Upper lobe of left lung (tissue), 6 donors: ENCODE data around the gene SERPINA6. TPM values are rescaled to one million over a fixed set of nuclear protein-coding genes. Genes with fewer than 3 reads are reported as not detected.

Experiments used
- ATAC-seq, 2 donors: fragments of 200-7000 bp; cut with Tn5 transposase; one replicate each; pipeline ENCODE4 v1.9.1; 2022; ENCODE audit warnings: mild to moderate bottlenecking in 2 of 2, moderate library complexity in 2 of 2; ENCODE audit not compliant: low FRiP score in 2 of 2
- DNase-seq, 2 donors: peaks; one replicate each; pipeline ENCODE4 v3.0.0-alpha.2; 2019 to 2020
- H3K27ac ChIP-seq, 4 donors: fragments of 200-600 bp; sonication (generic); one replicate each; pipeline ENCODE4 v1.5.1; 2016 to 2019
- H3K27me3 ChIP-seq, 4 donors: fragments of 200-600 bp; sonication (generic); one replicate each; pipeline ENCODE4 v1.5.1; 2017 to 2019
- H3K36me3 ChIP-seq, 4 donors: fragments of 200-600 bp; sonication (generic); one replicate each; pipeline ENCODE4 v1.5.1; 2016 to 2019
- H3K4me1 ChIP-seq, 4 donors: fragments of 200-600 bp; sonication (generic); one replicate each; pipeline ENCODE4 v1.5.1; 2018 to 2019
- H3K4me3 ChIP-seq, 4 donors: fragments of 200-600 bp; sonication (generic); one replicate each; pipeline ENCODE4 v1.5.1; 2017 to 2019; ENCODE audit warnings: mild to moderate bottlenecking in 2 of 4, moderate library complexity in 1 of 4
- H3K9me3 ChIP-seq, 4 donors: fragments of 200-600 bp; sonication (generic); one replicate each; pipeline ENCODE4 v1.5.1; 2018 to 2019
- EP300 ChIP-seq, 4 donors: sonication (generic); formaldehyde crosslinking; IDR thresholded peaks; one replicate each; pipeline ENCODE4 v1.5.1; 2017; ENCODE audit warnings: antibody characterized with exemption in 4 of 4, control low read depth in 2 of 4
- POLR2A ChIP-seq, 4 donors: fragments of 450-650 bp; IDR thresholded peaks; one replicate each; pipeline ENCODE4 v1.5.1; 2016 to 2017; ENCODE audit warnings: antibody characterized with exemption in 4 of 4, mild to moderate bottlenecking in 2 of 4
- POLR2AphosphoS5 ChIP-seq, 2 donors: sonication (generic); formaldehyde crosslinking; IDR thresholded peaks; one replicate each; pipeline ENCODE4 v1.5.1; 2017; ENCODE audit warnings: antibody characterized with exemption in 2 of 2
- WGBS, 2 donors: methylation state at CpG; one replicate each; pipeline ENCODE4 v1.1.5; 2017 to 2018; 5-methylcytosine and 5-hydroxymethylcytosine counted together
- total RNA-seq, 6 donors: library from RNA; depleted of rRNA in 4 of 6; stranded (reverse); fragments of >200 nt in 4 of 6; gene quantifications; one replicate each; pipeline versions ENCODE4 v1.1.0 to v1.2.1, GENCODE V29; 2016 to 2021
- TF ChIP-seq, protein P1 (sequence below), 6 experiments: fragments of 450-650 bp in 4 of 6; fragments of 200-600 bp in 2 of 6; sonication (generic) in 2 of 6; IDR thresholded peaks; one replicate each; pipeline ENCODE4 v1.5.1; 2016 to 2019; ENCODE audit warnings: antibody characterized with exemption in 6 of 6
- donor health status: DM: no; HTN: no; CAD: no; lungs with moderate emphysema.
- donor health status: DM: no; HTN: yes; CAD: no; lungs with severe emphysema.

The SERPINA6 gene
- total RNA-seq, 6 donors from 2014 or later = 0.46 to 0.51 (median 0.49) TPM; not detected in 3

DNA sequence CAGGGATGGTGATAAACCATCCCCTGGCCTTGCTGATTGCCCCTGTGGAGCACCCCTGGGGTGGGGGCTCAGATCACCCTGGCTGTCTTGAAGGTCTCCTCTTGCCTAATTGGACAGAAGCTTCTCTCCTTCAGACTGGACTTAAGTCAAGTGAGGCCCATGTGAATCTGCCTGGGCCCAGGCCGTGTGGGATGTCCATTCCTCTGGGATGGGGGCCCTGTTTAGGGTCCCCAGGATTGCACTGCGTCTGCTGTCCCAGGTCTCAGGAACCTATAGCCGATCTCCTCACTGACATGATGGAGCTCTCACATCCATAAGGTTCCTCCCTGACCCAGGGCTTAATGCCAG, 45.1 kb upstream of the SERPINA6 start:
- ATAC-seq (no peak), DNase-seq (peak in 1 of 2 donors; percentile 14)
- H3K4me3 ChIP-seq = no peak overlapping the region
- 59 to 73% methylated on average over 2 to 3 of the region's 3 CpGs for WGBS, 2 donors
- H3K4me1 ChIP-seq = no peaks in the 10 kb centered on the region
- TF ChIP-seq EP300 (IDR thresholded peaks at IDR 0.05) = no peak
- TF ChIP-seq, protein P1, sequence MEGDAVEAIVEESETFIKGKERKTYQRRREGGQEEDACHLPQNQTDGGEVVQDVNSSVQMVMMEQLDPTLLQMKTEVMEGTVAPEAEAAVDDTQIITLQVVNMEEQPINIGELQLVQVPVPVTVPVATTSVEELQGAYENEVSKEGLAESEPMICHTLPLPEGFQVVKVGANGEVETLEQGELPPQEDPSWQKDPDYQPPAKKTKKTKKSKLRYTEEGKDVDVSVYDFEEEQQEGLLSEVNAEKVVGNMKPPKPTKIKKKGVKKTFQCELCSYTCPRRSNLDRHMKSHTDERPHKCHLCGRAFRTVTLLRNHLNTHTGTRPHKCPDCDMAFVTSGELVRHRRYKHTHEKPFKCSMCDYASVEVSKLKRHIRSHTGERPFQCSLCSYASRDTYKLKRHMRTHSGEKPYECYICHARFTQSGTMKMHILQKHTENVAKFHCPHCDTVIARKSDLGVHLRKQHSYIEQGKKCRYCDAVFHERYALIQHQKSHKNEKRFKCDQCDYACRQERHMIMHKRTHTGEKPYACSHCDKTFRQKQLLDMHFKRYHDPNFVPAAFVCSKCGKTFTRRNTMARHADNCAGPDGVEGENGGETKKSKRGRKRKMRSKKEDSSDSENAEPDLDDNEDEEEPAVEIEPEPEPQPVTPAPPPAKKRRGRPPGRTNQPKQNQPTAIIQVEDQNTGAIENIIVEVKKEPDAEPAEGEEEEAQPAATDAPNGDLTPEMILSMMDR (IDR thresholded peaks at IDR 0.05) = no peak
- no peak for TF ChIP-seq POLR2A (IDR thresholded peaks at IDR 0.05)
- no peak for TF ChIP-seq POLR2AphosphoS5 (IDR thresholded peaks at IDR 0.05)
- no peaks in the 10 kb centered on the region for H3K36me3 ChIP-seq
- H3K27ac ChIP-seq = no peak overlapping the region
- H3K27me3 ChIP-seq = no peaks in the 10 kb centered on the region
- no peaks in the 10 kb centered on the region for H3K9me3 ChIP-seq

DNA sequence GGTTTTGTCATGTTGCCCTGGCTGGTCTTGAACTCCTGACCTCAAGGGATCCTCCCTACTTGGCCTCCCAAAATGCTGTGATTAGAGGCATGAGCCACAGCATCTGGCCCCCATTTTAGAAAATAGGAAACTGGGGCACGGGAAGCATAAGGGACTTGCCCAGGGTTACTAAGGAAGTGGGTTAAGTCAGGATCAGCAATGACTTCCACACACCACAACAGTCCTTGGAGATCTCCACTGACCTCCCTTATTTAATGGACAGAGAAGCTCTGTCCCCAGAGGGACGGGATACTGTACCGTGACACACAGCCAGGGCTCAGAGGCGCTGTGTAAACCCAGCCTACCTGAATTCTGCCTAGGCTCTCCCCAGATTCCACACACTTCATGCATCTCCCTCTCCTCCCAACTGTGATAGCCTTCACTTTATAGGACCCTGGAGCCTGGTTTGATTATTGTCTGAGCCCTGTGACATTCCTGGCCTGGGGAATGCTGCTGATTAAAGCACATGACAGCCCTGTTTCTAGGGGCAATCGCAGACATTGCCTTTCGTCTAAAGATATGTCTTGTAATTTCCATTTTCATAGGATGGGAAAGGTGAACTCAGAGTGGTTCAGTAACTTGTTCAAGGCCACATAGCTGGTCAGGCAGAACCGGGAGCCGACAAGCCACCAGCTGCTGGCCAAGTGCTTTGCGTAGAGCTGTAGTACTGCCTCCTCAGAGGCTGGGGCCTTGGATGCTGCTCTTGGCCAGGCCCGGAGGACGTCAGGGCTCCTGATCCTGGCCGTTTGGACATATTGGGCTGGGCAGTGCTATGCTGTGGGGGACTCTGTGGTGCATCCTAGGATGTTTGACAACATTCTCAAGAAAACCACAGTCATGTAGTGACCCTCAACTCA, 44.5 kb upstream of the SERPINA6 start:
- no peak overlapping the region for H3K27ac ChIP-seq
- 82 to 85% methylated on average over 9 to 12 of the region's 12 CpGs for WGBS, 2 donors
- no peaks in the 10 kb centered on the region for H3K36me3 ChIP-seq
- DNase-seq = peak in 1 of 2 donors; percentile 21
- TF ChIP-seq, protein P1 (IDR thresholded peaks at IDR 0.05) = no peak
- ATAC-seq = peak in 1 of 2 donors; percentile 39
- no peaks in the 10 kb centered on the region for H3K4me1 ChIP-seq
- H3K27me3 ChIP-seq = no peaks in the 10 kb centered on the region
- H3K4me3 ChIP-seq = no peak overlapping the region
- H3K9me3 ChIP-seq = no peaks in the 10 kb centered on the region

GRCh38 chr14:94366146-94366915, 43.2 kb upstream of the SERPINA6 start, which contains the start of gene SERPINA2:
SERPINA2 (minus strand) TSS chr14:94366698.
- no peaks in the 10 kb centered on the region for H3K4me1 ChIP-seq
- DNase-seq = peak in 1 of 2 donors; percentile 17
- H3K36me3 ChIP-seq = no peaks in the 10 kb centered on the region
- WGBS, 2 donors = 74 to 88% methylated on average over 6 to 14 of the region's 14 CpGs
- TF ChIP-seq, protein P1 (IDR thresholded peaks at IDR 0.05) = no peak
- TF ChIP-seq POLR2A (IDR thresholded peaks at IDR 0.05) = no peak
- no peak within 1 kb of the TSS for H3K4me3 ChIP-seq
- ATAC-seq = no peak
- no peaks in the 10 kb centered on the region for H3K9me3 ChIP-seq
- H3K27me3 ChIP-seq = no peaks in the 10 kb centered on the region
- H3K27ac ChIP-seq = no peak within 1 kb of the TSS

- DNase-seq (no peak), ATAC-seq (no peak)
- no peak for TF ChIP-seq POLR2A (IDR thresholded peaks at IDR 0.05)
- no peak for TF ChIP-seq EP300 (IDR thresholded peaks at IDR 0.05)
- TF ChIP-seq, protein P1 (IDR thresholded peaks at IDR 0.05) = no peak
- TF ChIP-seq POLR2AphosphoS5 (IDR thresholded peaks at IDR 0.05) = no peak
- no peaks in the 10 kb centered on the region for H3K27me3 ChIP-seq
- H3K9me3 ChIP-seq = no peaks in the 10 kb centered on the region
- H3K27ac ChIP-seq = no peak overlapping the region
- H3K36me3 ChIP-seq = no peaks in the 10 kb centered on the region
- H3K4me1 ChIP-seq = no peaks in the 10 kb centered on the region
- 79 to 82% methylated on average over 3 of the region's 3 CpGs for WGBS, 2 donors
- no peak overlapping the region for H3K4me3 ChIP-seq
Observed at GRCh38 chr14:94365624-94366023, 42.5 kb upstream of the SERPINA6 start.
